ENCODE measurements around the gene FRMD4B. TPM values are rescaled to one million over a fixed set of nuclear protein-coding genes. Genes with fewer than 3 reads are reported as not detected.

Gene FRMD4B
- total and polyA plus RNA-seq, 2 donors (not counting 3 experiments of a cell fraction or from before 2014, with no cell fraction given), result 66.4 to 89.7 TPM

DNA sequence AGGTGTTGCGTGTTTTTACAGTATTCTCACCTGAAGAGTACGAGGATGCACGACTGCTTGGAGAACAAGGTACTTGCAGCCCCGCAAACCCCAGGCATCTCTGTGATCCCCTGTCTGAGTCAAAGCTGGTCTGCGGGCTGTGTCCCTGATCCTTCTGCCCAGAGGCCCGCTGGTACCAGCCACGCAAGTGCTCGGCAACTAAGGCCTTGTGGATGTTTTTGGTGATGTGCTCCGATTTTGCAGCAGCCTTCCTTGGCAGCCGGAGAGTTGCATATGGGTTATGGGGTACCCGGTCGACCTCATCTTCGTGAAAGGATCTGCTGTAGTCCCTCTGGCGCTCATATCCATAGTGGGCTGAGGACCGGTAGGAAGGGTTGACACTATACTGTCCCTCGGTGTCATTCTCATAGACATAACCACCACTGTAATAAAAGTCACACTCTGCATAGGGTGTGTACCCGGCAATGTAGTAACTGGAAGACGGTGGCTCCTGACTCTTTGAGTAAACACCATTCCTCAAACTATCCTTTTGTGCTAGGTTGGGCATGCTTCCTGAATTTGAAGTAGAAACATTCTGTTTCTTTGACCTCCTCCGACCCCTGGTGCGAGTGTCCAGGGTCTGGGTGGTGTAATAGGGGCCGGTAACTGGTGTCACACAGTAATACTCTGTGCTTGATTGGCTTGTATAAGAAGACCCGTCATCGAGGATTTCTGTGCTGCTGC is 204.9 kb downstream of the FRMD4B start:
- peak overlapping the region; percentile 93 for H3K27ac ChIP-seq (ENCODE audit: insufficient read depth, low read depth, low read length)
- dilution Hi-C loops (cut with MboI; ENCODE audit: extremely low pct_ligation_motif_present, low sequenced_read_pairs) (no loop called here), intact Hi-C loops (cut with micrococcal nuclease) (loop anchor here (1.0 kb wide), 1 partner anchor 108 kb away; no protein-coding TSS in a partner anchor)
- H3K9ac ChIP-seq (replicated peaks; ENCODE audit: extremely low read depth, insufficient read depth, low read length), result peak overlapping the region; percentile 25
- H3K79me2 ChIP-seq (ENCODE audit: control insufficient read depth, insufficient read depth, low read length), result peaks cover 17% of the 10 kb centered on the region
- peaks cover 59% of the 10 kb centered on the region for H3K4me1 ChIP-seq (ENCODE audit: control insufficient read depth, extremely low read depth, insufficient read depth, low read length)
- no peaks in the 10 kb centered on the region for H3K9me3 ChIP-seq (replicated peaks; ENCODE audit: control insufficient read depth, insufficient read depth, low read length)
- H3K4me3 ChIP-seq (replicated peaks in 1 of 3; ENCODE audit: insufficient read depth in 1 of 3, low read depth in 1 of 3, low read length in 3 of 3), result no peak overlapping the region
- DNase-seq (ENCODE audit: low read depth, low spot score), result no peak
- no peak for TF ChIP-seq JUN (IDR thresholded peaks at IDR 0.05; ENCODE audit: borderline replicate concordance, insufficient read depth, insufficient read length, low read depth)
- TF ChIP-seq, protein P1, sequence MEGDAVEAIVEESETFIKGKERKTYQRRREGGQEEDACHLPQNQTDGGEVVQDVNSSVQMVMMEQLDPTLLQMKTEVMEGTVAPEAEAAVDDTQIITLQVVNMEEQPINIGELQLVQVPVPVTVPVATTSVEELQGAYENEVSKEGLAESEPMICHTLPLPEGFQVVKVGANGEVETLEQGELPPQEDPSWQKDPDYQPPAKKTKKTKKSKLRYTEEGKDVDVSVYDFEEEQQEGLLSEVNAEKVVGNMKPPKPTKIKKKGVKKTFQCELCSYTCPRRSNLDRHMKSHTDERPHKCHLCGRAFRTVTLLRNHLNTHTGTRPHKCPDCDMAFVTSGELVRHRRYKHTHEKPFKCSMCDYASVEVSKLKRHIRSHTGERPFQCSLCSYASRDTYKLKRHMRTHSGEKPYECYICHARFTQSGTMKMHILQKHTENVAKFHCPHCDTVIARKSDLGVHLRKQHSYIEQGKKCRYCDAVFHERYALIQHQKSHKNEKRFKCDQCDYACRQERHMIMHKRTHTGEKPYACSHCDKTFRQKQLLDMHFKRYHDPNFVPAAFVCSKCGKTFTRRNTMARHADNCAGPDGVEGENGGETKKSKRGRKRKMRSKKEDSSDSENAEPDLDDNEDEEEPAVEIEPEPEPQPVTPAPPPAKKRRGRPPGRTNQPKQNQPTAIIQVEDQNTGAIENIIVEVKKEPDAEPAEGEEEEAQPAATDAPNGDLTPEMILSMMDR (IDR thresholded peaks at IDR 0.05; ENCODE audit: extremely low read depth in 1 of 2, insufficient read depth in 1 of 2, low read depth in 1 of 2, low read length in 2 of 2), result no peak
- TF ChIP-seq, protein P2, sequence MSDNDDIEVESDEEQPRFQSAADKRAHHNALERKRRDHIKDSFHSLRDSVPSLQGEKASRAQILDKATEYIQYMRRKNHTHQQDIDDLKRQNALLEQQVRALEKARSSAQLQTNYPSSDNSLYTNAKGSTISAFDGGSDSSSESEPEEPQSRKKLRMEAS (IDR thresholded peaks at IDR 0.05; ENCODE audit: insufficient read depth, insufficient read length), result no peak
- TF ChIP-seq FOS (IDR thresholded peaks at IDR 0.05; ENCODE audit: borderline replicate concordance, insufficient read depth, low read length), result no peak
- TF ChIP-seq GATA2 (IDR thresholded peaks at IDR 0.05; ENCODE audit: insufficient read depth, insufficient read length, low read depth, low read length), result no peak
- no peak for TF ChIP-seq POLR2A (IDR thresholded peaks at IDR 0.05; ENCODE audit: low read depth, low read length)
- no peak for TF ChIP-seq MYC (IDR thresholded peaks at IDR 0.05; ENCODE audit: low read depth, low read length)
- TF ChIP-seq EZH2 (IDR thresholded peaks at IDR 0.05; ENCODE audit: borderline replicate concordance, low read depth, low read length, severe bottlenecking), result no peak
- no peak for TF ChIP-seq POLR2AphosphoS5 (IDR thresholded peaks at IDR 0.05; ENCODE audit: insufficient read depth, low read depth, low read length)
- no peaks in the 10 kb centered on the region for H3K9me1 ChIP-seq (replicated peaks; ENCODE audit: control insufficient read depth, extremely low read depth, insufficient read depth, low read length)
- BruUV-seq (replicated peaks), result TSS peak; percentile 39
- no peak overlapping the region for H2AFZ ChIP-seq (ENCODE audit: low read depth, low read length)
- FAIRE-seq, result no peak
- H3K36me3 ChIP-seq (ENCODE audit: control insufficient read depth in 2 of 2, extremely low read depth in 1 of 2, insufficient read depth in 2 of 2, low read length in 2 of 2), result peaks cover 22 to 26% of the 10 kb centered on the region in 2 experiments
- POLR2A ChIA-PET, result interaction anchor here (0.6 to 1.3 kb wide), 3 partner anchors 31 to 95 kb away, joined by 3 to 5 read pairs (median 4); no protein-coding TSS in a partner anchor
- no peaks in the 10 kb centered on the region for H3K27me3 ChIP-seq (ENCODE audit: control insufficient read depth in 2 of 2, insufficient read depth in 2 of 2, low read length in 2 of 2)
- H4K20me1 ChIP-seq (replicated peaks; ENCODE audit: control insufficient read depth, extremely low read depth, insufficient read depth, low read length), result no peaks in the 10 kb centered on the region
- H3K4me2 ChIP-seq (ENCODE audit: insufficient read depth, low read length), result peak overlapping the region; percentile 65
- CTCF ChIA-PET, result interaction anchor here (0.7 to 2.6 kb wide), 11 partner anchors 7 to 231 kb away, joined by 3 to 18 read pairs (median 4); no protein-coding TSS in a partner anchor

Measured in endothelial cell of umbilical vein (primary cell).